ENCODE results near the gene KCNH4. TPM values are rescaled to one million over a fixed set of nuclear protein-coding genes. Genes with fewer than 3 reads are reported as not detected.

The KCNH4 gene
- total and polyA plus RNA-seq, 2 experiments from 2014 or later = not detected

GRCh38 chr17:42111265-42111636 is 69.7 kb downstream of the KCNH4 start:
- H3K36me3 ChIP-seq = peaks cover 2% of the 10 kb centered on the region
- H3K27me3 ChIP-seq = peaks cover 8% of the 10 kb centered on the region
- no peak for TF ChIP-seq CTCF (IDR thresholded peaks at IDR 0.05; ENCODE audit: low read depth, low read length)
- H3K4me1 ChIP-seq (ENCODE audit: low read depth) = no peaks in the 10 kb centered on the region
- no peak for DNase-seq (ENCODE audit: low read depth in 1 of 2, low spot score in 1 of 2)
- no peak overlapping the region for H3K4me3 ChIP-seq
- H3K27ac ChIP-seq = no peak overlapping the region
- no peaks in the 10 kb centered on the region for H3K9me3 ChIP-seq (ENCODE audit: low read depth)

DNA sequence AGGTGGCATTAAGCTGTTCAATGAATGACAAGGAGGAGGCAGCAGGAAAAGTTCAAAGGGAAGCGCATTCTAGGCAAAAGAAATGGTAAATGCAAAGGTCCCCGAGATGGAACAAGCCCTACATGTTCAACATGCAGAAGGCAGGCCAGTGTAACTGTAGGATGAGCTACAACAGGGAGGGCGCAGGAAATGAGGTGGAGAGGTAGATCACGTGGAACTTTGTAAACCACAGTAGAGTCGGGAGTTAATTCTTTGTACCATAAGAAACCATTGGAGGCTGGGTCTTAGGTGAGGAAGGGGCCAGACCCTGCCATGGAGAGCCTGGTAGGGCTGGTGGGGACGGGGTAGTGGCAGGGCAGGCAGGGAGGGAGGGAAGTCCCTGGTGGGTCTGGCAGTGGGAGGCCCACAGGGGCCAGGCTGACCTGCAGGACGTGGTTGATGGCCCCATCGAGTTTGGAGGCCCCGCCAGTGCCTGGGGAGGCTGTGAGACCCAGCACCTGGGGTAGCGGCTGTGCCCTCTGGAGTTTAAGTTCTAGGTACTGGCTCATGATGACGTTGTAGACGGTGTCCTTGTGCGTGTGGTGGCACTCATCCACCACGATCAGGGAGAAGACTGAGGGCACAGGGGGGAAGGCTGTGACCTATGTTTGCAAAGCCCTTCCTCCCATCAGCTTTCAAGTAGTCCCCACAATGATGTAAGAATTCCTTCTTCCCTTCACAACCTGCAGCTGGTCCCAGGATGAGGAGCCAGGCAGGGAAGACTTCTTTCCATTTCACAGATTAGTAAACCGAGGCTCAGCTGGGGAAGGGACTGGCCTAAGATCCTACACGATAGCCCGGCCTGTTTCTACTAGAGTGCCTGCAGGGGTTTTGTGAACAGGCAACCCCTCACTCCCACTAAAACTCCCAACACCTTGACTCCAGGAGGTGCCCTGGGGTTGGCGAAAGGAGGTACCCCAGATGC is 70.4 kb downstream of the KCNH4 start:
- no peak overlapping the region for H3K4me3 ChIP-seq
- no peak overlapping the region for H3K27ac ChIP-seq
- no peak for TF ChIP-seq CTCF (IDR thresholded peaks at IDR 0.05; ENCODE audit: low read depth, low read length)
- peaks cover 8% of the 10 kb centered on the region for H3K27me3 ChIP-seq
- H3K36me3 ChIP-seq = peaks cover 2% of the 10 kb centered on the region
- H3K4me1 ChIP-seq (ENCODE audit: low read depth) = no peaks in the 10 kb centered on the region
- H3K9me3 ChIP-seq (ENCODE audit: low read depth) = no peaks in the 10 kb centered on the region
- no peak for DNase-seq (ENCODE audit: low read depth in 1 of 2, low spot score in 1 of 2)

GRCh38 chr17:42109086-42109485 is 71.9 kb downstream of the KCNH4 start:
- no peak for TF ChIP-seq CTCF (IDR thresholded peaks at IDR 0.05; ENCODE audit: low read depth, low read length)
- H3K9me3 ChIP-seq (ENCODE audit: low read depth) = no peaks in the 10 kb centered on the region
- H3K27ac ChIP-seq = no peak overlapping the region
- no peaks in the 10 kb centered on the region for H3K4me1 ChIP-seq (ENCODE audit: low read depth)
- H3K4me3 ChIP-seq = no peak overlapping the region
- no peaks in the 10 kb centered on the region for H3K36me3 ChIP-seq
- no peak for DNase-seq (ENCODE audit: low read depth in 1 of 2, low spot score in 1 of 2)
- H3K27me3 ChIP-seq = peaks cover 8% of the 10 kb centered on the region

- no peaks in the 10 kb centered on the region for H3K4me1 ChIP-seq (ENCODE audit: low read depth)
- peaks cover 8% of the 10 kb centered on the region for H3K27me3 ChIP-seq
- H3K9me3 ChIP-seq (ENCODE audit: low read depth) = no peaks in the 10 kb centered on the region
- H3K36me3 ChIP-seq = no peaks in the 10 kb centered on the region
- no peak overlapping the region for H3K27ac ChIP-seq
- peak; percentile 60 to 95 for DNase-seq (ENCODE audit: low read depth in 1 of 2, low spot score in 1 of 2)
- peak overlapping the region; percentile 23 for H3K4me3 ChIP-seq
- TF ChIP-seq CTCF (IDR thresholded peaks at IDR 0.05; ENCODE audit: low read depth, low read length) = no peak
These were observed 73.1 kb downstream of the KCNH4 start for GRCh38 chr17:42107597-42108576.

DNA sequence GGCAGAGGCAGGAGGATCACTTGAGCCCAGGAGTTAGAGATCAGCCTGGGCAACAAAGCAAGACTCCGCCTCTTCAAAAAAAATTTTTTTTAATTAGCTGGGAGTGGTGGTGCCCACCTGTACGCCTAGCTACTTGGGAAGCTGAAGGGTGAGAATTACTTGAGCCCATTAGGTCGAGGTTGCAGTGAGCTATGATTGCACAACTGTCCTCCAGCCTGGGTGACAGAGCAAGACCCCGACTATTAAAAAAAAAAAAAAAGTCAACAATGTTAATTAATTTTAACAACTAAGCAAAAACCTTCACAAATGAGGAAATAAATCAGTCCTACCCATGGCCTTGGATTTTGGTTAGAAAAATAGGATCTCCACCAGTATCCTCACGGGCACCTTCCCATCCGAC is 73.8 kb downstream of the KCNH4 start:
- H3K4me1 ChIP-seq (ENCODE audit: low read depth) = no peaks in the 10 kb centered on the region
- no peak for DNase-seq (ENCODE audit: low read depth in 1 of 2, low spot score in 1 of 2)
- no peaks in the 10 kb centered on the region for H3K36me3 ChIP-seq
- H3K4me3 ChIP-seq = peak overlapping the region; percentile 23
- H3K27ac ChIP-seq = no peak overlapping the region
- H3K9me3 ChIP-seq (ENCODE audit: low read depth) = no peaks in the 10 kb centered on the region
- TF ChIP-seq CTCF (IDR thresholded peaks at IDR 0.05; ENCODE audit: low read depth, low read length) = no peak
- H3K27me3 ChIP-seq = peaks cover 8% of the 10 kb centered on the region
